ENCODE measurements around the gene SPTBN1.

SPTBN1 gene

DNA sequence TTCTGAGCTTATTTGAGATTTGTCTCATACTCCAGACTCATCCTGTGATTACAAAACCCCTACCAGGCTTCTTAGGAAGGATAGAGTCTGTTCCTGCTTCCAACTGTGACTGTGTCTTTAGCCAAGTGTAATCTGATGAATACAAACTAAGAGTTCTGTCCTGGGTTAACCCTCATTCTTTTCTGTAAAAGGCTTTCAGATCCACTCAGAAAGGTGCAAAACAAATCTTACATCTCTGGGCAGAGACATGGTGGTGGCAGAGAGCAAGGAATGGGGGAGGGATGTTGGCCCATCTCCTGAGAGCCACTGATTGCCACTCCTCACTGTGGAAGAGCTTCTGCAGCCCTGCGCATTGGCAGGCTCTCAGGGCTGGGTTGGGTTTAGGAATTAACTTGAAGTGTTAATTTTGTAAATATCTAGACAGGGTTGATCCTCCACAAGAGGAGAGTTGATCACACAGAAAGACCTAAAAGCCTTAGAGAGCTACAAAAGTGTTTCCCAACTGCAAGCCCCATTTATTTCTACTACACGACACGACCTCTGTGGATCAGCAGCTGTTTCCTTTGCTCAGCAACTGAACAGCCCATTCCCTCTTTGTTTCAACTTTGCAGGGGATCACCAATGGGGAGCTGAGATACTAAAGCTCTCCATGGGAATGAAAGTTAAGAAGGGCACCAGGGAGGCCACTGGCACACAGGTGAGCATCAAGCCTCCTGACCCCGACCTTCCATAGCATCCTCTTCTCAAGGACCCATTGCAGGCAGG lies 23.7 kb upstream of the SPTBN1 start:
- no peak for TF ChIP-seq CTCF (IDR thresholded peaks at IDR 0.05; ENCODE audit: low read depth, low read length)
- no peak overlapping the region for H3K4me3 ChIP-seq (ENCODE audit: low read depth, low read length)
- in situ Hi-C loops (cut with HindIII; ENCODE audit: low sequenced_read_pairs), result no loop called here
- DNase-seq (ENCODE audit: low read depth, low spot score), result peak; percentile 35

GRCh38 chr2:54434229-54434628 lies 21.9 kb upstream of the SPTBN1 start:
- in situ Hi-C loops (cut with HindIII; ENCODE audit: low sequenced_read_pairs), result no loop called here
- H3K4me3 ChIP-seq (ENCODE audit: low read depth, low read length), result no peak overlapping the region
- no peak for TF ChIP-seq CTCF (IDR thresholded peaks at IDR 0.05; ENCODE audit: low read depth, low read length)
- DNase-seq (ENCODE audit: low read depth, low spot score), result no peak

DNA sequence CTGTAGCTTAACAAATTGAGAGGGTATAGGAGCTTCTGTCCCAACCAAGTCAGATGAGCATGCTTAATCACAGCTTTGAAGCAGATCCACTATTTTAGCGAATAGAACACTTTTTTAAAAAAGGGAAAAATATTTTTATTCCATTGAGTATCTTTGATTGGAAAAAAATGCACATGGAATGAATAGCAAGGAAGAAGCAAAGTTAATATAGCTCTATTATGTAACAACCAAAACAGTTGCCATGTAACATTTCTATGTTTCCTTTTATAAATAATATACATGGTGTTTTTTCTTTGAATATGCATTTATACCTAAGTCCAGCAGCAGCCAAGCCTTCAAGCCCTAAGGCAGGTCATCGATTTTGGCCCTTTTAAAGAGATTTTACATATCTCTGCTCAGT lies 21.4 kb upstream of the SPTBN1 start:
- no peak for DNase-seq (ENCODE audit: low read depth, low spot score)
- TF ChIP-seq CTCF (IDR thresholded peaks at IDR 0.05; ENCODE audit: low read depth, low read length), result no peak
- in situ Hi-C loops (cut with HindIII; ENCODE audit: low sequenced_read_pairs), result no loop called here
- H3K4me3 ChIP-seq (ENCODE audit: low read depth, low read length), result no peak overlapping the region

DNA sequence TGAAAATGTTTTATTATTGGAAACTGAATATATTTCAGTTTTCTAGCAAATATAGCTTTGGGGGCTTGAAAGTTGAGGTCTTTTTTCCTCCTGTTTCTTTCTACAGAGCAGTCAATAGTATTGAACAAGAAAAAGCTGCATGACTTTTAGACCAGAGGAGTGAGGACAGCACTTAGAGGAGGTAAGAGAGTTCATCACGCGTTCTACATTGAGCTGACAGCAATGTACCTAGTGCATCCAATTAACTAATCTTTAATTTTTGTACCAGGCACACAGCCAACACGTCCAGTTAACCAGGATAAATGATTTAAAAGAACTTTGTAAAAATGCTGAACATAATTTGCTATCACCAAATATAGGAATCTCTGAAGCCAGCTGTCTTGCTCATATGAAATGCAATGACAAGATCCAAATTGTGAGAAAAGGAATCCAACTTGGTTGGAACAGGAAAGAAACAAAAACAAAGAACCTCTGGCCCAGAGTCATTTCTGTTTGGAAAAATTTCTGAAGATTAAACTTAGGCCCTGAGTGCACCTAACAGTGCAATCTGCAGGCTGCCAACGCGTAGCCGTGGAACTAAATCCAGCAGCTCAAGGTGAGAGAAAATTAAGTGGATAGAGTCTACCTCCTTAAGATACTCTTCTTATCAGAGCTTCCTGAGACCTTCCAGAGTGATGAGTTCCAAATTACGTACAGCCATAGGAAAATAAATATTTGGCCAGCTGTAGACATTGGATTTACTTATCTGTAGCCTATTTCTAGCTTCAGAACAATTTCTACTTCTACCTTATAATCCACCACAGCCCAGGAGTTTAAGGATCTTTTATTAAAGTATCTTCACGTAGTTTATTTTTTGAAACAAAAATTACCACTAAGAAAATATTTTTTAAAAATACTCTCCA lies 20.6 kb upstream of the SPTBN1 start:
- TF ChIP-seq CTCF (IDR thresholded peaks at IDR 0.05; ENCODE audit: low read depth, low read length), result no peak
- in situ Hi-C loops (cut with HindIII; ENCODE audit: low sequenced_read_pairs), result no loop called here
- H3K4me3 ChIP-seq (ENCODE audit: low read depth, low read length), result no peak overlapping the region
- no peak for DNase-seq (ENCODE audit: low read depth, low spot score)

DNA sequence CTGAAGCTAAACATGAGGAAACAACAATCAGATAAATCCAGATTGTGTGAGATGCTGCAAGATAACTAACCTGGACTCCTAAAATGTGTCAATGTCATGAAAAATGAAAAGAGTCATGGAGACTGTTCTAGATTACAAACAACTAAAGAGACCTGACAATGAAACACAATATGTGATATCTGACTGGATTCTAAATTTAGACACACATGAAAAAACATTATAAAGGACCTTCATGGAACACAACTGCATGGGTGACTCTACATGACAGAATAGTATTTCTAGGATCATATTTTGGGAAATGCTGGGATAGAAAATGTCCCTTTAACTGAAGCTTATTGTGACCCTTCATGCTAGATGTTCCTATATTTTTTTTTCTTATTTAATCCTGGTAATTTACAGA lies 18.5 kb upstream of the SPTBN1 start:
- in situ Hi-C loops (cut with HindIII; ENCODE audit: low sequenced_read_pairs), result no loop called here
- TF ChIP-seq CTCF (IDR thresholded peaks at IDR 0.05; ENCODE audit: low read depth, low read length), result no peak
- DNase-seq (ENCODE audit: low read depth, low spot score), result no peak
- no peak overlapping the region for H3K4me3 ChIP-seq (ENCODE audit: low read depth, low read length)

GRCh38 chr2:54438271-54438670 lies 17.9 kb upstream of the SPTBN1 start:
- H3K4me3 ChIP-seq (ENCODE audit: low read depth, low read length), result no peak overlapping the region
- DNase-seq (ENCODE audit: low read depth, low spot score), result no peak
- TF ChIP-seq CTCF (IDR thresholded peaks at IDR 0.05; ENCODE audit: low read depth, low read length), result no peak
- in situ Hi-C loops (cut with HindIII; ENCODE audit: low sequenced_read_pairs), result no loop called here

Data from astrocyte of the spinal cord (primary cell).